ENCODE measurements around the gene EFCAB6. TPM values are rescaled to one million over a fixed set of nuclear protein-coding genes. Genes with fewer than 3 reads are reported as not detected.

EFCAB6 gene
- total RNA-seq, 1 donor from 2014 or later = 0.26 TPM

- no peak for DNase-seq (ENCODE audit: low read depth, low spot score)
Observed at GRCh38 chr22:43600265-43600664, 211.8 kb downstream of the EFCAB6 start.

GRCh38 chr22:43592476-43592875 lies 219.6 kb downstream of the EFCAB6 start:
- DNase-seq (ENCODE audit: low read depth, low spot score) = no peak

GRCh38 chr22:43591380-43591779 lies 220.7 kb downstream of the EFCAB6 start:
- DNase-seq (ENCODE audit: low read depth, low spot score) = no peak

GRCh38 chr22:43587574-43587973 lies 224.5 kb downstream of the EFCAB6 start:
- no peak for DNase-seq (ENCODE audit: low read depth, low spot score)

DNA sequence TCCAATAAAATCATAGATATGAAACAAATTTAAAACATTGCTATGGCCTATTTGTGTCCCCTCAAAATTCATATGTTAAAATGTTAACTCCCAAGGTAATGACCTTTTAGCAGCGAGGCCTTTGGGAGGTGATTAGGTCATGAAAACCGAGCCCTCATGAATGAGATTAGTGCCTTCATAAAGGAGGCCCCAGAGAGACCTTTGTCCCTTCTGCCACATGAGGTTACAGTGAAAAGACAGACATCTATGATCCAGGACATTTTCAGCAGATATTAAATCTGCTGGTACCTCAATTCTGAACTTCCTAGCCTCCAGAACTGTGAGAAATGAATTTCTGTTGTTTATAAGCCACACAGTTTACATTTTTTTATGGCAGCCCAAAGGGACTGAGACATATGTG lies 228.6 kb downstream of the EFCAB6 start:
- no peak for DNase-seq (ENCODE audit: low read depth, low spot score)

DNA sequence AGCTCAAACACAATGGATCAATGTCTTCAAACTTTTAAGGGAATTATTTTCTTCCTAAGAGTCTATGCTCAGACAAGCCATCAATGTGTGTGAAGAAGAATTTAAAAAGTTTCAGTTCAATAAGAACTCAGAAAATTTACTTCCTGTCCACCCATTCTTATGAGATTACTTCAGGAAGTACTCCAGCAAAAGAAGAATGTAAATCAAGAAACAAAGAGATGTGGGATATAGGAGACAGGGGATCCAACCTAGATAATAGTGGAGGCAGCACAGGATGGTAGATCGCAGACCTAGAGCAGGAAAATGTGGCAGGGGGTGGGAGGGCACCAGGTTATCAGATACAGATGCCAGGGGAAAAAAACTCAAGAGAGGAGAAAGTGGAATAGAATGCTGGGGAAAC lies 229.7 kb downstream of the EFCAB6 start:
- DNase-seq (ENCODE audit: low read depth, low spot score) = no peak

DNA sequence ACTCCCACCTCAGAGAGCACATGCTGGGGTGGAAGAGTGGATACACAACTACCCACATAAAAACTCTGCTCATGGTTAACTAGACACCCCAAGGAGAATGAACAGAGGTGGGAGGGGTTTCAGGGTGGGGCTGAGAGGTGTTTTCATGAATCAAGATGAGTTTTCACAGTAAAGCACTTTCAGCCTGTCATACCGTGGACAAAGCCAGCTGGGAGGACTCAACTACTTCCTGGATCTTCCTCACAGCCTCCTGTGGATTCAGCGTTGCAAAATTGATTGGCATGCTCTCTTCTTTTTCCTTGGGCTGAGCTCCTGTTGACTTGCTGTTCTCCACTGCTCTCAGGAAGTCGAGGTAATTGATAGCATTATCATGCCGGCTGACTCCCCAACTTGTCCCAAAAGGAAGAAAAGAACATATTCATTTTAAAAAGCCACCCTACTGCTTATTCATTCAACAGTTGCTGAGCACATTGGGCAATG lies 231.8 kb downstream of the EFCAB6 start:
- DNase-seq (ENCODE audit: low read depth, low spot score) = no peak

GRCh38 chr22:43574738-43575137 lies 237.4 kb downstream of the EFCAB6 start:
- no peak for DNase-seq (ENCODE audit: low read depth, low spot score)

GRCh38 chr22:43572710-43573109 lies 239.4 kb downstream of the EFCAB6 start:
- DNase-seq (ENCODE audit: low read depth, low spot score) = no peak

GRCh38 chr22:43571181-43571580 lies 240.9 kb downstream of the EFCAB6 start:
- no peak for DNase-seq (ENCODE audit: low read depth, low spot score)

- no peak for DNase-seq (ENCODE audit: low read depth, low spot score)
Observed at GRCh38 chr22:43570531-43571165, 241.5 kb downstream of the EFCAB6 start.

DNA sequence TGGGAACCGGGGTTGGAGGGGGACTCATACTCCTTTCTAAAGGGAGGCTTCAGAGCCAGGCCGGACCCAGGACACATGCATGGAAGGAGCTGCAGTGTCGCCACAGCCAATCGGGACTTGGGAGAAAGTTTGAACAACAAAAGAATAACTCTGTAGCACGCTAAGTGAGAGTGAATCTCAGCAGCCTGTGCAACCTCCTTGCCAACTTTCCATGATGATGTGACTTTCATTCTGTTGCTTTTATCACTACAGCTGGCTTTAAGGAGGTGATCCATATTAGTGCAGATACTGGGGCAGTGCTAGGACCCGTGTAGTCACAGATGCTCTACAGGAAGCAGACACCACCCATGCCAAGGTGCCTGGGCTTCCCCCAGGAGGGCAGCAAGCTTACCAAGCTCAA lies 243.0 kb downstream of the EFCAB6 start:
- DNase-seq (ENCODE audit: low read depth, low spot score) = no peak

DNA sequence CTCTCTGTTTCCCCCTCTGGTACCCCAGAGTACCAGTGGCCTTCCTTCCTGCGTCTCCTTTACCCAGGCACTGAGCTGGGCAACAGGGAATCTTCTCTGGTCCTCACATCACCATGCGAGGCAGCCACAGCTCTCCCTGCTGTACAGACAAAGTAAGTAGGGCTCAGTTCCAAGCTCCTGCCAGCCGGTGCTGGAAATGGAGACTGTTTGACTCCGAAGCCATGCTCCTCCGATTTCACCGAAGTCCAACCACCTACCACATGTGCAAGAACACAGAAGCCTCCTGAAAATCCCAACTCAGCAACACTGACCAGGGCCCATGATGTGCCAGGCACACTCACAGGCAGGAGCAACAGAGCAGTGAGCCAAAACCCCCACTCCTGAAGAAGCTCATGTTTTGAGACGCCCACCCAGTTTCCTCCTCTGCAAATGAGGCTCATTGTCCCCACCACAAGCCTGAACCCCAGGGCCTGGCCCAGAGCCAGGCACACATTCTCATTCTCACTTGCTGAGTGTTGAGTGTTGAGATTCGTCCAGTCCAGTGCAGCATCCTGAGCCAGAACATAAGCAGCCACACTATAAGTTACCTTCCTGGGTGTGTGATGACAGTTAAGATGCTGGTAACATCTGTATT lies 244.3 kb downstream of the EFCAB6 start:
- no peak for DNase-seq (ENCODE audit: low read depth, low spot score)

GRCh38 chr22:43566561-43567332 lies 245.4 kb downstream of the EFCAB6 start:
- DNase-seq (ENCODE audit: low read depth, low spot score) = no peak

GRCh38 chr22:43566021-43566420 lies 246.1 kb downstream of the EFCAB6 start:
- DNase-seq (ENCODE audit: low read depth, low spot score) = no peak

GRCh38 chr22:43564859-43565258 lies 247.2 kb downstream of the EFCAB6 start:
- DNase-seq (ENCODE audit: low read depth, low spot score) = no peak

GRCh38 chr22:43563571-43563970 lies 248.5 kb downstream of the EFCAB6 start:
- DNase-seq (ENCODE audit: low read depth, low spot score) = no peak

DNA sequence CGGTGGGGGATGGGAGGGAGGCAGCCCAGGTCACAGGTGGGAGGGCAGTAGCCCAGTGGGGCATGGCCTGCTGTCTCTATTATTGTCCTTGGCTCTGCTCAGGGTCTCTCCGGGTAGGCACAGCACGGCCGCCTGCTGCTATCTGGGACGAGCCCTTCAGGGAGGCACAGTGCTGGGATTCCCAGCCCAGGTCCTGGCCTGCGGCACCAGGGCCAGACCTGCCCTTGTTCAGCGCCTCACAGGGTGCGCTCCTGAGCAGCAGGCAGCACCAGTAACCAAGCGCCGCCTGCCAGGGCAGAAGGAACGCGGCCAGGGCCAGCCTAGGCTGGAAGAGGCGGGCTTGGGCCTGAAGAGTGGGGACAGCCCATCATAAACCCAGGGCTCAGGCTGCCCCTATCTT lies 249.3 kb downstream of the EFCAB6 start:
- no peak for DNase-seq (ENCODE audit: low read depth, low spot score)

- DNase-seq (ENCODE audit: low read depth, low spot score) = no peak
Observed at GRCh38 chr22:43561415-43562178, 250.5 kb downstream of the EFCAB6 start.

GRCh38 chr22:43560651-43561050 lies 251.5 kb downstream of the EFCAB6 start:
- no peak for DNase-seq (ENCODE audit: low read depth, low spot score)

DNA sequence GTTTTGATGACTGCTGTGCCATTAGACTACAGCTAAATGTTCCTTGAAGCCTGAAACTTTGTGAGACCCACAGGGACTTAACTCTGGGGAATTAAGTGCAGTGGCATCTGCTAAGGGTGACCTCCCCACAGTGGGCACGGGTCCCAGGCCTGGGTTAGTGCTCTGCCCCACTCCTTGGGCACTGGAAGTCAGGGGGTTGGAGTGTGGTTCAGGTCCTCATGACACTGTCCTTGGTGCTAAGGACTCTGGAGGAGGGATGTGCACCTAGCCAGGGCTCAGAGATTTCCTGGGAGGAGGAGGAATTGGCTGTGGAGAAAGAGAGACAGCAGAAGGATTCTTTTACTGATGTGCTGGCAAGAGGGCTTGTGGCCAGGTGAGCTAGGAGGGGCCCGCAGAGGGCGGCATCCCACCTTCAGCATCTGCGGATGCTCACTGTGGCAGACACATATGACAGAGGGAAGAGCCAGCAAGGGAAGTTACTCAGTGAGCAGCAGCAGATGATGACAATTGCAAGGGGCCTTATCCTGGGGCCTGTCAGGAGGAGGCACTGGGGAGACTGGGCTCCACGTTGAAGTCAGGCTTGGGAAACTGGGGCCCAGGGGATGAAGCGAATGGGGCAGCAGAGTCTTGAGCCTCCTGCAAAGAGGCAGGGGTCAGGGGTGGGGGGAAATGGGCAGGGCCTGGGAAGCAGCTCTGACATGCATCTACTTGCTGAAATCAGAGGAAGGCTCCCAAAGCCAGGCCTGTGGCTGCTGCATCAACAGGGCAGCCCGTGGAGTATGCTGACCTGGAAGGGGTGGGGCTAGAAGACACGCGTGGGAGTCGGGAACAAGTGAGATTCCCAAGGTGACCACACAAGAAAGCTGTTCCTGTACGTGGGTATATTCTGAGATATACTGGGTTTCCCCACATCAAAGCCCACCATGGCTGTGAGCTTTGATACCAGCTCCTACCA lies 256.3 kb downstream of the EFCAB6 start:
- DNase-seq (ENCODE audit: low read depth, low spot score) = no peak
